ENCODE measurements around the gene TYRO3. TPM values are rescaled to one million over a fixed set of nuclear protein-coding genes. Genes with fewer than 3 reads are reported as not detected.
"Not testable (repeated sequence)": the region's sequence is repeated elsewhere in the genome, so short reads cannot be mapped to it uniquely, and the experiment has no call there.

Gene TYRO3
- total RNA-seq, 1 experiment from 2014 or later: 0.37 TPM

- no peaks in the 10 kb centered on the region for H3K79me2 ChIP-seq (ENCODE audit: low read length)
- no peak overlapping the region for H3K9ac ChIP-seq (ENCODE audit: low read length)
- no peaks in the 10 kb centered on the region for H3K4me1 ChIP-seq (ENCODE audit: low read length)
- no peaks in the 10 kb centered on the region for H3K27me3 ChIP-seq (ENCODE audit: low read length)
- H3K9me2 ChIP-seq (replicated peaks; ENCODE audit: insufficient read depth, low read length): no peaks in the 10 kb centered on the region
- H3K9me3 ChIP-seq (ENCODE audit: low read length): no peaks in the 10 kb centered on the region
- H3K4me2 ChIP-seq (ENCODE audit: low read depth, low read length, poor library complexity, severe bottlenecking): no peak overlapping the region
- no peak overlapping the region for H3K27ac ChIP-seq (ENCODE audit: low read length)
- H4K20me1 ChIP-seq (ENCODE audit: insufficient read depth, low read depth, low read length): no peaks in the 10 kb centered on the region
- no peak for DNase-seq
- H3K36me3 ChIP-seq (ENCODE audit: insufficient read depth, low read length): no peaks in the 10 kb centered on the region
- no peak overlapping the region for H3K4me3 ChIP-seq (ENCODE audit: low read length)
- no peak overlapping the region for H2AFZ ChIP-seq (ENCODE audit: low read length)
Measured at GRCh38 chr15:41583795-41584194, 24.8 kb downstream of the TYRO3 start.

- H3K9me3 ChIP-seq (ENCODE audit: low read length): no peaks in the 10 kb centered on the region
- no peaks in the 10 kb centered on the region for H3K27me3 ChIP-seq (ENCODE audit: low read length)
- H3K27ac ChIP-seq (ENCODE audit: low read length): no peak overlapping the region
- no peaks in the 10 kb centered on the region for H3K4me1 ChIP-seq (ENCODE audit: low read length)
- no peaks in the 10 kb centered on the region for H3K36me3 ChIP-seq (ENCODE audit: insufficient read depth, low read length)
- no peaks in the 10 kb centered on the region for H3K79me2 ChIP-seq (ENCODE audit: low read length)
- no peak overlapping the region for H3K4me2 ChIP-seq (ENCODE audit: low read depth, low read length, poor library complexity, severe bottlenecking)
- no peak for DNase-seq
- no peak overlapping the region for H2AFZ ChIP-seq (ENCODE audit: low read length)
- H3K4me3 ChIP-seq (ENCODE audit: low read length): no peak overlapping the region
- no peaks in the 10 kb centered on the region for H3K9me2 ChIP-seq (replicated peaks; ENCODE audit: insufficient read depth, low read length)
- no peak overlapping the region for H3K9ac ChIP-seq (ENCODE audit: low read length)
- H4K20me1 ChIP-seq (ENCODE audit: insufficient read depth, low read depth, low read length): no peaks in the 10 kb centered on the region
Measured at GRCh38 chr15:41584636-41585126, 25.7 kb downstream of the TYRO3 start.

GRCh38 chr15:41585127-41586047, 26.4 kb downstream of the TYRO3 start:
- no peak overlapping the region for H3K4me2 ChIP-seq (ENCODE audit: low read depth, low read length, poor library complexity, severe bottlenecking)
- no peaks in the 10 kb centered on the region for H3K27me3 ChIP-seq (ENCODE audit: low read length)
- H3K9me3 ChIP-seq (ENCODE audit: low read length): no peaks in the 10 kb centered on the region
- H2AFZ ChIP-seq (ENCODE audit: low read length): no peak overlapping the region
- H3K9ac ChIP-seq (ENCODE audit: low read length): no peak overlapping the region
- no peak overlapping the region for H3K4me3 ChIP-seq (ENCODE audit: low read length)
- DNase-seq: no peak
- no peaks in the 10 kb centered on the region for H3K9me2 ChIP-seq (replicated peaks; ENCODE audit: insufficient read depth, low read length)
- no peaks in the 10 kb centered on the region for H3K36me3 ChIP-seq (ENCODE audit: insufficient read depth, low read length)
- no peaks in the 10 kb centered on the region for H3K79me2 ChIP-seq (ENCODE audit: low read length)
- H3K4me1 ChIP-seq (ENCODE audit: low read length): no peaks in the 10 kb centered on the region
- no peak overlapping the region for H3K27ac ChIP-seq (ENCODE audit: low read length)
- no peaks in the 10 kb centered on the region for H4K20me1 ChIP-seq (ENCODE audit: insufficient read depth, low read depth, low read length)

GRCh38 chr15:41586531-41587282, 27.7 kb downstream of the TYRO3 start:
- not testable (repeated sequence) for H3K27ac ChIP-seq (ENCODE audit: low read length); H3K9me3 ChIP-seq (ENCODE audit: low read length); H3K4me2 ChIP-seq (ENCODE audit: low read depth, low read length, poor library complexity, severe bottlenecking); H3K9ac ChIP-seq (ENCODE audit: low read length); H3K79me2 ChIP-seq (ENCODE audit: low read length); H3K27me3 ChIP-seq (ENCODE audit: low read length); H4K20me1 ChIP-seq (ENCODE audit: insufficient read depth, low read depth, low read length); H3K9me2 ChIP-seq (replicated peaks; ENCODE audit: insufficient read depth, low read length); H3K36me3 ChIP-seq (ENCODE audit: insufficient read depth, low read length); H2AFZ ChIP-seq (ENCODE audit: low read length); DNase-seq; H3K4me3 ChIP-seq (ENCODE audit: low read length); H3K4me1 ChIP-seq (ENCODE audit: low read length)

GRCh38 chr15:41589018-41589417, 30.0 kb downstream of the TYRO3 start:
- H4K20me1 ChIP-seq (ENCODE audit: insufficient read depth, low read depth, low read length); H3K36me3 ChIP-seq (ENCODE audit: insufficient read depth, low read length); H3K4me2 ChIP-seq (ENCODE audit: low read depth, low read length, poor library complexity, severe bottlenecking); H2AFZ ChIP-seq (ENCODE audit: low read length); H3K9me2 ChIP-seq (replicated peaks; ENCODE audit: insufficient read depth, low read length); H3K27ac ChIP-seq (ENCODE audit: low read length); H3K9ac ChIP-seq (ENCODE audit: low read length); H3K79me2 ChIP-seq (ENCODE audit: low read length); H3K4me1 ChIP-seq (ENCODE audit: low read length); DNase-seq; H3K27me3 ChIP-seq (ENCODE audit: low read length); H3K4me3 ChIP-seq (ENCODE audit: low read length); H3K9me3 ChIP-seq (ENCODE audit: low read length): not testable (repeated sequence)

- H3K4me1 ChIP-seq (ENCODE audit: low read length); H3K9me3 ChIP-seq (ENCODE audit: low read length); H3K9ac ChIP-seq (ENCODE audit: low read length); H2AFZ ChIP-seq (ENCODE audit: low read length); H3K4me3 ChIP-seq (ENCODE audit: low read length); H4K20me1 ChIP-seq (ENCODE audit: insufficient read depth, low read depth, low read length); H3K4me2 ChIP-seq (ENCODE audit: low read depth, low read length, poor library complexity, severe bottlenecking); H3K36me3 ChIP-seq (ENCODE audit: insufficient read depth, low read length); DNase-seq; H3K79me2 ChIP-seq (ENCODE audit: low read length); H3K9me2 ChIP-seq (replicated peaks; ENCODE audit: insufficient read depth, low read length); H3K27me3 ChIP-seq (ENCODE audit: low read length); H3K27ac ChIP-seq (ENCODE audit: low read length): not testable (repeated sequence)
Measured at GRCh38 chr15:41589571-41589970, 30.6 kb downstream of the TYRO3 start.

- H3K9me2 ChIP-seq (replicated peaks; ENCODE audit: insufficient read depth, low read length); H2AFZ ChIP-seq (ENCODE audit: low read length); H3K36me3 ChIP-seq (ENCODE audit: insufficient read depth, low read length); H3K4me2 ChIP-seq (ENCODE audit: low read depth, low read length, poor library complexity, severe bottlenecking); H3K27me3 ChIP-seq (ENCODE audit: low read length); H3K9me3 ChIP-seq (ENCODE audit: low read length); H3K27ac ChIP-seq (ENCODE audit: low read length); H3K4me1 ChIP-seq (ENCODE audit: low read length); DNase-seq; H3K9ac ChIP-seq (ENCODE audit: low read length); H3K79me2 ChIP-seq (ENCODE audit: low read length); H3K4me3 ChIP-seq (ENCODE audit: low read length); H4K20me1 ChIP-seq (ENCODE audit: insufficient read depth, low read depth, low read length): not testable (repeated sequence)
Measured at GRCh38 chr15:41591217-41591616, 32.2 kb downstream of the TYRO3 start.

GRCh38 chr15:41592718-41593117, 33.7 kb downstream of the TYRO3 start:
- not testable (repeated sequence) for H3K9me3 ChIP-seq (ENCODE audit: low read length); H3K4me1 ChIP-seq (ENCODE audit: low read length); H3K4me2 ChIP-seq (ENCODE audit: low read depth, low read length, poor library complexity, severe bottlenecking)

More at GRCh38 chr15:41592718-41593117, 33.7 kb downstream of the TYRO3 start:
- H3K36me3 ChIP-seq (ENCODE audit: insufficient read depth, low read length); H4K20me1 ChIP-seq (ENCODE audit: insufficient read depth, low read depth, low read length); H3K79me2 ChIP-seq (ENCODE audit: low read length); H2AFZ ChIP-seq (ENCODE audit: low read length); DNase-seq; H3K9ac ChIP-seq (ENCODE audit: low read length); H3K27ac ChIP-seq (ENCODE audit: low read length); H3K9me2 ChIP-seq (replicated peaks; ENCODE audit: insufficient read depth, low read length); H3K27me3 ChIP-seq (ENCODE audit: low read length); H3K4me3 ChIP-seq (ENCODE audit: low read length): not testable (repeated sequence)
